Type B pancreatic cell (in vitro differentiated cells): Measurements from ENCODE around the gene KAZN. TPM values are rescaled to one million over a fixed set of nuclear protein-coding genes. Genes with fewer than 3 reads are reported as not detected.

Source experiments
- DNase-seq: peaks from one replicate; pipeline ENCODE4 v3.0.0; 2021; ENCODE audit warnings: mixed read lengths; ENCODE audit not compliant: unreplicated experiment; ENCODE audit errors: extremely low spot score
- H3K27ac Mint-ChIP-seq: 2 replicates; pipeline ENCODE4 v1.8.0; 2021; ENCODE audit warnings: mild to moderate bottlenecking, mixed read lengths
- H3K27me3 Mint-ChIP-seq: 2 replicates; pipeline ENCODE4 v1.8.0; 2021; ENCODE audit warnings: mixed read lengths
- H3K36me3 Mint-ChIP-seq: 2 replicates; pipeline ENCODE4 v1.8.0; 2021; ENCODE audit warnings: mixed read lengths
- H3K4me1 Mint-ChIP-seq: one replicate; pipeline ENCODE4 v1.8.0; 2021; ENCODE audit warnings: mixed read lengths; ENCODE audit not compliant: unreplicated experiment
- H3K4me3 Mint-ChIP-seq: 2 replicates; pipeline ENCODE4 v1.8.0; 2021; ENCODE audit warnings: mild to moderate bottlenecking, mixed read lengths
- H3K9me3 Mint-ChIP-seq: 2 replicates; pipeline ENCODE4 v1.8.0; 2021; ENCODE audit warnings: mixed read lengths
- CTCF ChIP-seq: fragments of 200-600 bp; sonication (generic); conservative IDR thresholded peaks from 2 replicates; pipeline ENCODE4 v1.5.0; 2021; ENCODE audit warnings: antibody characterized with exemption, mild to moderate bottlenecking
- total RNA-seq: library from RNA; stranded (reverse); gene quantifications from 2 replicates; pipeline ENCODE4 v1.2.1, GENCODE V29; 2021; ENCODE audit warnings: low replicate concordance

Gene KAZN
- total RNA-seq, 1 donor from 2014 or later = 33.7 TPM

GRCh38 chr1:15094719-15095495 lies 496.4 kb downstream of the KAZN start:
- Mint-ChIP-seq H3K9me3 (no peaks in the 10 kb centered on the region), H3K27ac (no peak overlapping the region), H3K4me1 (peaks cover 37% of the 10 kb centered on the region), H3K4me3 (no peak overlapping the region), H3K36me3 (no peaks in the 10 kb centered on the region), H3K27me3 (peaks cover 3% of the 10 kb centered on the region)
- no peak for DNase-seq
- no peak for TF ChIP-seq CTCF

- no peak overlapping the region for H3K27ac Mint-ChIP-seq
Observed at GRCh38 chr1:15095496-15095875, 497.0 kb downstream of the KAZN start.

GRCh38 chr1:15096293-15096692 lies 497.8 kb downstream of the KAZN start:
- Mint-ChIP-seq H3K4me1 (peaks cover 28% of the 10 kb centered on the region), H3K9me3 (no peaks in the 10 kb centered on the region), H3K4me3 (no peak overlapping the region), H3K27ac (no peak overlapping the region), H3K36me3 (no peaks in the 10 kb centered on the region), H3K27me3 (peaks cover 11% of the 10 kb centered on the region)
- no peak for DNase-seq
- no peak for TF ChIP-seq CTCF

More at GRCh38 chr1:15095496-15095875, 497.0 kb downstream of the KAZN start:
- Mint-ChIP-seq H3K9me3 (no peaks in the 10 kb centered on the region), H3K4me3 (no peak overlapping the region), H3K36me3 (no peaks in the 10 kb centered on the region), H3K4me1 (peaks cover 35% of the 10 kb centered on the region), H3K27me3 (peaks cover 5% of the 10 kb centered on the region)
- DNase-seq = no peak
- no peak for TF ChIP-seq CTCF

GRCh38 chr1:15098176-15099125 lies 500.0 kb downstream of the KAZN start:
- H3K36me3 Mint-ChIP-seq = no peaks in the 10 kb centered on the region
- DNase-seq = no peak
- H3K4me3 Mint-ChIP-seq = no peak overlapping the region
- peaks cover 18% of the 10 kb centered on the region for H3K27me3 Mint-ChIP-seq
- no peak for TF ChIP-seq CTCF
- H3K9me3 Mint-ChIP-seq = no peaks in the 10 kb centered on the region
- peak overlapping the region; percentile 31 for H3K27ac Mint-ChIP-seq
- peaks cover 24% of the 10 kb centered on the region for H3K4me1 Mint-ChIP-seq

- Mint-ChIP-seq H3K27ac (no peak overlapping the region), H3K36me3 (no peaks in the 10 kb centered on the region), H3K4me3 (no peak overlapping the region), H3K4me1 (peaks cover 17% of the 10 kb centered on the region), H3K9me3 (no peaks in the 10 kb centered on the region), H3K27me3 (peaks cover 18% of the 10 kb centered on the region)
- TF ChIP-seq CTCF = no peak
- DNase-seq = no peak
Observed at GRCh38 chr1:15099441-15100120, 501.1 kb downstream of the KAZN start.
